ENCODE results near the gene PHF14. TPM values are rescaled to one million over a fixed set of nuclear protein-coding genes. Genes with fewer than 3 reads are reported as not detected.

The PHF14 gene
- total RNA-seq, 4 donors from 2014 or later: 23.9 to 72.7 (median 27.5) TPM

DNA sequence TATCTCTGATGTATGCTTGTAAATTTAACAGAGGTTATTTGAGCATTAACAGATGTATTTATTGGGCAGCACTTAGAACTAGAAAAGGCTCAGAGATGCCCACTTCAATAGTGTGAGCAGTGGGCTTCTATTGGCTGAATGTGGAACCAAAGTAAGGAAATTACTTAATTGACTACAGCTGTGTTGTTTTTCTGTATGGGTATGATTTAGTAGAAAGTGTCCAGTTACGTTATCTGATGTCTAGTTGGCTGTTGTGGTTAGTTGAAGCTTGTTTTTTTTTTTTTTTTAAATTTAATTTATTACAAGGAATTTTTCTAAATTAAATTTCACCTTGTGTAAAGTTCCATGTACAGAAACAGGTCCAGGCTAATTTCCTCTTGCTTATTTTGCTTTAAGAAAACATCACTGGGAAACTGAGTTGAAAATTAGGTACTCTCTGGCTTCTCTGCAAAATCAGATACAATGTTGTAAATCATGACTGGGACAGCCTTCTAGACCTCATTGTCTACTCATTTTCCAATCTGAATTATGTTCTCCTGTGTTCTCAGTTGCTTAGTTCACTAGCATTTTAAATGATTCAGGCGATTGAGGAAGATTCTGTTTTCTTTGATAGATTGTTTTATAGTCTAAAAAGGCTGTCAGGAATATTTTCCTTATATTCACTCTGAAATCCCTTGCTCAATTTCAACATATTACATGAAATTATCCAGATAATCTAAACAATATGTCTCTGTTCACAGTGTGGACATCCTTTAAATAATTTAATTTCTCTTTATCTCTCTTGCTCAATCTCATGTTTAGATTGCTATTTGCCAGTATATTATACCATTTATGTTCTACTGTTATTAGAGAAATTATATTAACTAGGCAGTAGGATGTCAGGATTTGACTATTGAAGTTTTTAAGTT, 53.0 kb downstream of the PHF14 start:
- 76% methylated on average over 2 of the region's 2 CpGs for WGBS

DNA sequence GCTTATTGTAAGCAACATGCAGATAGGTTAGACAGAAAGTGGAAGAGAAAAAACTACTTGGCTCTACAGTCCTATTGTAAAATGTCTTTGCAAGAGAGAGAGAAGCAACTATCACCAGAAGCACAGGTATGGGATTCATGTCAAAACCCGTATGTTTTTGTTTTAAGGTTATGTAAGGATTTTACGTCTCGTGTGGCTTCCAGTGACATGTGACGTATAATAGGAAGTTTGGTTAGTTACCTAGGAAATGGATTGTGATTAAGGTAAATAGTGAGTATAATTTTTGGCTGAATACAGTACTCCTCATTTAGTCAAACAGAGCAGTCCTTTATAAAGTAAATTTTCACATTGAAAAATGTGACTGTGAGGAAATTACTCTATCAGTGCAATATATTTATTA, 62.0 kb downstream of the PHF14 start:
- WGBS: 45% methylated on average over 4 of the region's 4 CpGs
- H3K27me3 ChIP-seq: no peaks in the 10 kb centered on the region
- no peak for DNase-seq (ENCODE audit: low spot score in 2 of 2)

More for the DNA sequence above, 53.0 kb downstream of the PHF14 start:
- no peaks in the 10 kb centered on the region for H3K9me3 ChIP-seq
- peaks cover 17% of the 10 kb centered on the region for H3K36me3 ChIP-seq
- H3K4me3 ChIP-seq: no peak overlapping the region
- H3K4me1 ChIP-seq: no peaks in the 10 kb centered on the region
- TF ChIP-seq EP300 (IDR thresholded peaks at IDR 0.05) (no peak), POLR2A (IDR thresholded peaks at IDR 0.05) (no peak), POLR2AphosphoS5 (IDR thresholded peaks at IDR 0.05) (no peak)
- TF ChIP-seq, protein P1, sequence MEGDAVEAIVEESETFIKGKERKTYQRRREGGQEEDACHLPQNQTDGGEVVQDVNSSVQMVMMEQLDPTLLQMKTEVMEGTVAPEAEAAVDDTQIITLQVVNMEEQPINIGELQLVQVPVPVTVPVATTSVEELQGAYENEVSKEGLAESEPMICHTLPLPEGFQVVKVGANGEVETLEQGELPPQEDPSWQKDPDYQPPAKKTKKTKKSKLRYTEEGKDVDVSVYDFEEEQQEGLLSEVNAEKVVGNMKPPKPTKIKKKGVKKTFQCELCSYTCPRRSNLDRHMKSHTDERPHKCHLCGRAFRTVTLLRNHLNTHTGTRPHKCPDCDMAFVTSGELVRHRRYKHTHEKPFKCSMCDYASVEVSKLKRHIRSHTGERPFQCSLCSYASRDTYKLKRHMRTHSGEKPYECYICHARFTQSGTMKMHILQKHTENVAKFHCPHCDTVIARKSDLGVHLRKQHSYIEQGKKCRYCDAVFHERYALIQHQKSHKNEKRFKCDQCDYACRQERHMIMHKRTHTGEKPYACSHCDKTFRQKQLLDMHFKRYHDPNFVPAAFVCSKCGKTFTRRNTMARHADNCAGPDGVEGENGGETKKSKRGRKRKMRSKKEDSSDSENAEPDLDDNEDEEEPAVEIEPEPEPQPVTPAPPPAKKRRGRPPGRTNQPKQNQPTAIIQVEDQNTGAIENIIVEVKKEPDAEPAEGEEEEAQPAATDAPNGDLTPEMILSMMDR (IDR thresholded peaks at IDR 0.05): no peak
- no peak for DNase-seq (ENCODE audit: low spot score in 2 of 2)
- H3K27me3 ChIP-seq: no peaks in the 10 kb centered on the region
- no peak overlapping the region for H3K27ac ChIP-seq

GRCh38 chr7:11039974-11040373, 66.3 kb downstream of the PHF14 start:
- H3K9me3 ChIP-seq: no peaks in the 10 kb centered on the region
- H3K4me3 ChIP-seq: no peak overlapping the region
- H3K36me3 ChIP-seq: peaks cover 32% of the 10 kb centered on the region
- H3K4me1 ChIP-seq: no peaks in the 10 kb centered on the region
- H3K27me3 ChIP-seq: no peaks in the 10 kb centered on the region
- no peak overlapping the region for H3K27ac ChIP-seq
- TF ChIP-seq, protein P1 (IDR thresholded peaks at IDR 0.05): no peak
- TF ChIP-seq POLR2A (IDR thresholded peaks at IDR 0.05): no peak
- no peak for TF ChIP-seq POLR2AphosphoS5 (IDR thresholded peaks at IDR 0.05)
- no peak for TF ChIP-seq EP300 (IDR thresholded peaks at IDR 0.05)
- no peak for DNase-seq (ENCODE audit: low spot score in 2 of 2)

More for the DNA sequence above, 62.0 kb downstream of the PHF14 start:
- TF ChIP-seq POLR2AphosphoS5 (IDR thresholded peaks at IDR 0.05) (no peak), EP300 (IDR thresholded peaks at IDR 0.05) (no peak), POLR2A (IDR thresholded peaks at IDR 0.05) (no peak)
- TF ChIP-seq, protein P1 (IDR thresholded peaks at IDR 0.05): no peak
- no peaks in the 10 kb centered on the region for H3K4me1 ChIP-seq
- H3K36me3 ChIP-seq: peaks cover 24% of the 10 kb centered on the region
- H3K27ac ChIP-seq: no peak overlapping the region
- H3K9me3 ChIP-seq: no peaks in the 10 kb centered on the region
- no peak overlapping the region for H3K4me3 ChIP-seq

DNA sequence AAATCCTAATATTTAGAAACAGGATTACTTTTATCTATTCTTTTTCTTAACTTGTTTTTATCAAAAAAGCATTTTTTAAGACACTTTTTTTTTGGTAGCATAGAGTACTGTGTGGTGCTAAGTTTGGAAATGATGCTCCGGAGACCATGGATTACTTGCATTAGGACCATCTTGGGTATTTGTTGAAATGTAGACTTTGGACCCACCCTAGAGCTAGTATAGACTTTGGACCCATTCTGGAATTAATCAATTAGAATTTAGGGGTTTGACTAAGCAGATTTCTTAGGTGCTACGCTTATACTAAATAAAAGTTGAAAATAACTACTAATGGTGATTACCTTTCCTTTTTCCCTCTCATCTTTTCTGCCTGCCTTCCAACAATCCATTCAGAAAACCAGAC, 80.4 kb downstream of the PHF14 start:
- TF ChIP-seq POLR2AphosphoS5 (IDR thresholded peaks at IDR 0.05) (no peak), EP300 (IDR thresholded peaks at IDR 0.05) (no peak), POLR2A (IDR thresholded peaks at IDR 0.05) (no peak)
- TF ChIP-seq, protein P1 (IDR thresholded peaks at IDR 0.05): no peak
- no peak for DNase-seq (ENCODE audit: low spot score in 2 of 2)
- Histone ChIP-seq H3K27ac (no peak overlapping the region), H3K9me3 (no peaks in the 10 kb centered on the region), H3K4me1 (no peaks in the 10 kb centered on the region), H3K4me3 (no peak overlapping the region), H3K36me3 (peaks cover 25% of the 10 kb centered on the region), H3K27me3 (no peaks in the 10 kb centered on the region)
- WGBS: 99% methylated on average over 2 of the region's 2 CpGs

- no peaks in the 10 kb centered on the region for H3K9me3 ChIP-seq
- peaks cover 10% of the 10 kb centered on the region for H3K36me3 ChIP-seq
- TF ChIP-seq EP300 (IDR thresholded peaks at IDR 0.05) (no peak), POLR2A (IDR thresholded peaks at IDR 0.05) (no peak), POLR2AphosphoS5 (IDR thresholded peaks at IDR 0.05) (no peak)
- TF ChIP-seq, protein P1 (IDR thresholded peaks at IDR 0.05): no peak
- no peaks in the 10 kb centered on the region for H3K27me3 ChIP-seq
- no peak overlapping the region for H3K4me3 ChIP-seq
- no peak for DNase-seq (ENCODE audit: low spot score in 2 of 2)
- no peak overlapping the region for H3K27ac ChIP-seq
- 53% methylated on average over 2 of the region's 2 CpGs for WGBS
- no peaks in the 10 kb centered on the region for H3K4me1 ChIP-seq
These were observed 87.2 kb downstream of the PHF14 start for GRCh38 chr7:11060893-11061292.
